ENCODE measurements around the gene TNNI3. TPM values are rescaled to one million over a fixed set of nuclear protein-coding genes. Genes with fewer than 3 reads are reported as not detected.
A peak's percentile ranks its signal among the peaks of the same experiment; 100 is the strongest.

TNNI3 gene
- total and polyA plus RNA-seq, 9 of the 15 experiments (the other 6 are each of a cell fraction or from before 2014, with no cell fraction given) = 4.7 to 158 (median 42.0) TPM

- TF ChIP-seq ZNF76 (CRISPR knock-in tag; IDR thresholded peaks at IDR 0.05; ENCODE audit: borderline replicate concordance) = no peak
- TF ChIP-seq GABPA (tag; conservative IDR thresholded peaks at IDR 0.05; ENCODE audit: low read depth) = peak; percentile 58
- TF ChIP-seq ZNF668 (CRISPR knock-in tag; IDR thresholded peaks at IDR 0.05) = no peak
- TF ChIP-seq XRCC4 (IDR thresholded peaks at IDR 0.05; ENCODE audit: extremely low read depth, insufficient read depth, insufficient read length) = no peak
- TF ChIP-seq FOSL1 (tag; conservative IDR thresholded peaks at IDR 0.05) = 0 out of 2 replicates have a peak, but pooled peaks have one; percentile 4
- no peak for TF ChIP-seq EZH2 (IDR thresholded peaks at IDR 0.05; ENCODE audit: borderline replicate concordance, low read depth, low read length)
- 0 out of 2 replicates have a peak, but pooled peaks have one; percentile 34 for TF ChIP-seq HDAC2 (IDR thresholded peaks at IDR 0.05)
- no peak for TF ChIP-seq PTRF (tag; IDR thresholded peaks at IDR 0.05)
- TF ChIP-seq MITF (IDR thresholded peaks at IDR 0.05) = no peak
- TF ChIP-seq ETV1 (tag; conservative IDR thresholded peaks at IDR 0.05; ENCODE audit: low read depth) = peak; percentile 55
- TF ChIP-seq POLR2G (IDR thresholded peaks at IDR 0.05; ENCODE audit: low read depth, low read length) = peak; percentile 78
- no peak for TF ChIP-seq GATAD2B (IDR thresholded peaks at IDR 0.05; ENCODE audit: borderline replicate concordance)
- TF ChIP-seq DPF2 (IDR thresholded peaks at IDR 0.05) = peak; percentile 23; the same call in 1 of the 2 replicates
- no peak for TF ChIP-seq POLR3A (IDR thresholded peaks at IDR 0.05; ENCODE audit: borderline replicate concordance, extremely low read depth, insufficient read depth, insufficient read length)
- TF ChIP-seq TFAP4 (CRISPR knock-in tag; IDR thresholded peaks at IDR 0.05; ENCODE audit: borderline replicate concordance) = peak; percentile 56; the same call in 1 of the 2 replicates
- TF ChIP-seq HNRNPLL (IDR thresholded peaks at IDR 0.05; ENCODE audit: low read depth, low read length, poor library complexity, severe bottlenecking) = peak; percentile 34
- 0 out of 2 replicates have a peak, but pooled peaks have one; percentile 11 for TF ChIP-seq EP300 (IDR thresholded peaks at IDR 0.05; ENCODE audit: low read length)
Observed at GRCh38 chr19:55146705-55147273, 10.7 kb downstream of the TNNI3 start (continued).
